T-helper 17 cell (primary cell): Measurements from ENCODE around the gene ENTREP1. TPM values are rescaled to one million over a fixed set of nuclear protein-coding genes. Genes with fewer than 3 reads are reported as not detected.

Source experiments
- ATAC-seq: fragments of 150-1000 bp; cut with Tn5 transposase; 2 replicates; pipeline ENCODE4 v1.10.0; 2021; ENCODE audit warnings: mild to moderate bottlenecking, moderate library complexity
- DNase-seq, 3 donors: peaks; one replicate each; pipeline versions ENCODE4 v3.0.0 to v3.0.0-alpha.2; 2020 to 2021
- H3K9me3 ChIP-seq: one replicate; pipeline ENCODE4 v1.7.0; 2013; ENCODE audit warnings: low read length, mild to moderate bottlenecking; ENCODE audit not compliant: control insufficient read depth, poor library complexity, severe bottlenecking
- H3K27ac Mint-ChIP-seq: one replicate; pipeline ENCODE4 v1.8.0; 2022; ENCODE audit warnings: mild to moderate bottlenecking, moderate library complexity, mixed read lengths
- H3K27me3 Mint-ChIP-seq: one replicate; pipeline ENCODE4 v1.8.0; 2022; ENCODE audit warnings: mixed read lengths
- H3K36me3 Mint-ChIP-seq: one replicate; pipeline ENCODE4 v1.8.0; 2022; ENCODE audit warnings: low read depth, mixed read lengths
- H3K4me1 Mint-ChIP-seq: one replicate; pipeline ENCODE4 v1.8.0; 2022; ENCODE audit warnings: mild to moderate bottlenecking, mixed read lengths
- H3K4me3 Mint-ChIP-seq: one replicate; pipeline ENCODE4 v1.8.0; 2022; ENCODE audit warnings: mild to moderate bottlenecking, moderate library complexity, mixed read lengths
- total RNA-seq, 4 donors: library from RNA in 2 of 4; stranded (reverse) in 2 of 4; gene quantifications; one replicate each; pipeline ENCODE4 v1.2.3 and lab custom pipeline; 2022 to 2026

Gene ENTREP1
- total RNA-seq, 2 donors from 2014 or later: 0.77 TPM; not detected in 1

DNA sequence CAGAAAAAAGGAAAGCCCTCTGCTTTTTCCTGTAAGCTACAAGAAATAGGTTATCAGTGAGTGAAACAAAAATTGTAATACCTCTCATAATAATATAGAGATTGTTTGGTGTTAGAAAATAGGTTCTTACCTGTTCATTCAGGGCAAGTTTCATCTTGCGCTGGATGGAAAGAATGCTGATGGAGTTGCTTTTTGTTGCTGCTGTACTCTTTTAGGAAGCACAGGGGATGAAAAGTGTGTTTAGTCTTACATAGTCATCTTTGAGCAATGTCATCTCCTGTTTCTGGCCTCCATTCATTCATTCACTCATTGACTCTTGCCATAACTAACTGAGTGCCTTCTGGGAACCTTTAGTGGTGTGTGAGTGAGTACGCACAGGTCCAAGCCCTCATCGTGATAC, 6.4 kb downstream of the ENTREP1 start:
- no peaks in the 10 kb centered on the region for H3K36me3 Mint-ChIP-seq
- no peak for ATAC-seq
- no peaks in the 10 kb centered on the region for H3K9me3 ChIP-seq

DNA sequence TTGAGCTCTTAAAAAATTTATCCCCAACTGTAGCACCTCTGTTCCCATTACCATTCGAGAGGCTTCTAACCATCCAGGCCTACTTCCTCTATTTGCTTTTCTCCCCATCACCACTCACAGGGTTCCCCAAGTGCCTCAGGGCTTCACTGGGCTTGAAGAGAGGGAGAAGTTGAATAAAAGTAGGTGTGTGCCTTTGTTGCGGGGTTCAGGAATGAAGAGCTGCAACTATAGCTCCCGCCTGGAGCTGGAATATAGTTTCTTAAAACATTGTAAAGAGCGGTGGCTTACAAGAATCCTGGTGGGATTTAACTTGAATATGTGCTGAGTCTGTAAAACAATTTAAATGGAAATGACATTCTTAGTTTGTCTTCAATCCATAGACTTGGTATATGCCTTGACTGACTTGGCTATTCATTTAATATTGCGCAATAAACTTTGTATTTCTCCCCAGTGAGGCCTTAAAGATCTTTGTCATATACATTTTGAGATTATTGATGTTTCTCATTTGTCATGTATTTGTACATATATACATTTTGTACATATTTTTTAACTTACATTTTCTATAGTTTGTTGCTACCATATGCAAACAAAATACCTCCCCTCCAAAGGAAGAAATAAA, 7.2 kb downstream of the ENTREP1 start:
- no peak for ATAC-seq
- H3K27ac Mint-ChIP-seq: no peak overlapping the region
- peaks cover 44% of the 10 kb centered on the region for H3K27me3 Mint-ChIP-seq
- no peaks in the 10 kb centered on the region for H3K36me3 Mint-ChIP-seq
- H3K4me3 Mint-ChIP-seq: no peak overlapping the region
- no peaks in the 10 kb centered on the region for H3K9me3 ChIP-seq
- no peak for DNase-seq
- no peaks in the 10 kb centered on the region for H3K4me1 Mint-ChIP-seq

More for the DNA sequence above, 6.4 kb downstream of the ENTREP1 start:
- DNase-seq: no peak
- Mint-ChIP-seq H3K4me1 (no peaks in the 10 kb centered on the region), H3K27ac (no peak overlapping the region), H3K4me3 (no peak overlapping the region), H3K27me3 (peaks cover 48% of the 10 kb centered on the region)

DNA sequence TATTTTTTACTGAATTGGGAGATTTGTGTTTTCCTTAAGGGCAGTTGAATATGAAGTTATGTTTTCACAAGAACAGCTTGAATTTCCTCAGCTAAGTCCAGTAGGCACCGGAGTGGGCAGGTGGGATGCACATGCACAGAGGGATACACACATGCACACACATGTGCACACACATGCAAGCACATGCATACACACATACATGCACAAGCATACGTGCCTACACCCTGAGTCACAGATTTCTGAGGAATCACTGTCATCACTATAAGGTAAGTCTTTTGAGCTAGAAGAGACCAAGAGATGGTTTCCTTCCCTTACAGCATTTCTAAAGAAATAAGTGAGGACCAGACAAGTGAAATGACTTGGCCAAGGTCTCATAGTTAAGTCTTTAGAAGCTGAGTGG, 8.7 kb downstream of the ENTREP1 start:
- ATAC-seq: no peak
- Mint-ChIP-seq H3K27me3 (peaks cover 34% of the 10 kb centered on the region), H3K4me1 (no peaks in the 10 kb centered on the region), H3K27ac (no peak overlapping the region), H3K36me3 (no peaks in the 10 kb centered on the region), H3K4me3 (no peak overlapping the region)
- no peaks in the 10 kb centered on the region for H3K9me3 ChIP-seq
- no peak for DNase-seq

DNA sequence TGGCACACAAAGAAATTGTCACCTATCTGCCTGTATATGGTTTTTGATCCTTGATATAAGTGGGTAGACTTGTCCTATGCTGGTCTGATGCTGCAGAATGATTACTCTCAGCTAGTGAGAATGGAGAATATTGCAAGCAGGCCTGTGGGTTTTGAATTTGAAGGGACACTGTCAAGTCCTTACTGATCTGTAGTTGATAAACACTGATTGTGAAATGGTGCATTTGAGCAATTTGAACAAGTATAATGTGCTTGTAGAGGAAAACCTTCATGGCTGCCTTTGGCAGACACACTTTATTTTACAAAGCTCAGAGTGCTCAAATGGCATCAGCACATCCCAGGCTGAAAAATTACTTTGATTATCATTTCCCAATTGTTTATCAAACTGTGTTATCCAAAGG, 9.3 kb downstream of the ENTREP1 start:
- no peak for DNase-seq
- H3K27ac Mint-ChIP-seq: no peak overlapping the region
- no peak for ATAC-seq

DNA sequence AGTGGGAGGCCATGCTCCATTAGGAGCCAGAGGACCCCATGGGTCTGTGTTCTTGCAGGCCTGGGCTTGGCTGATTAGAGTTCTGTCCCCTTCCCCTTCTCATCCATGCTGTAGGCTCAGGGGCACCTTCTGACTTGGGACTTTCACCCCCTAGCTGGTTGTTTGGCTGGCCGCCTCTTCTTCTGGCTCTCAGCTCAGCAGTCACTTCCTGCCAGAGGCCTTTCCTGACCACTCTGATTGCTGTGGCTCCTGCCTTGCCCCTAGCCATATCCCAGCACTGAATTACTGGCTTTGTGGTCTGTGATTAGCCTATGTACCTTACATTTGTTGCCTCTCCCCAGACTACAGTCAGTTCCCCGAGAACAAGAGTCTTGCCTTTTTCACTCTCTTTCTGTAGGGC, 14.6 kb downstream of the ENTREP1 start:
- no peak for ATAC-seq
- DNase-seq: no peak
- Mint-ChIP-seq H3K4me3 (no peak overlapping the region), H3K36me3 (no peaks in the 10 kb centered on the region), H3K27ac (no peak overlapping the region), H3K4me1 (no peaks in the 10 kb centered on the region), H3K27me3 (peaks cover 23% of the 10 kb centered on the region)
- no peaks in the 10 kb centered on the region for H3K9me3 ChIP-seq

More for the DNA sequence above, 9.3 kb downstream of the ENTREP1 start:
- Mint-ChIP-seq H3K27me3 (peaks cover 31% of the 10 kb centered on the region), H3K4me3 (no peak overlapping the region), H3K4me1 (no peaks in the 10 kb centered on the region), H3K36me3 (no peaks in the 10 kb centered on the region)
- H3K9me3 ChIP-seq: no peaks in the 10 kb centered on the region

DNA sequence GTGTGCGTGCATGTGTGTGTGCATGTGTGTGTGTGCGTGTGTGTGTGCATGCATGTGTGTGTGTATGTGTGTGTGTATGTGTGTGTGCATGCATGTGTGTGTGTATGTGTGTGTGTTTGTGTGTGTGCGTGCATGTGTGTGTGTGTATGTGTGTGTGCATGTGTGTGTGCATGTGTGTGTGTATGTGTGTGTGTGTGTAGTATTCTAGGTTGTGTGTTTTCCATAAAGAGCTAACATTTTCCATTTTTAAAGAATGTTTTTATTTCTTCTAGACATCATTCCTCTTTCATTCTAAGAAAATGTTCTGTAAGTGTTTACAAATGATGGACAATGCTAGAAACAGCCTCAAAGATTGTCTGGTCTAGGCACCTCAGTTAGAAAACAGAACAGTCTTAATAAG, 15.6 kb downstream of the ENTREP1 start:
- H3K4me1 Mint-ChIP-seq: no peaks in the 10 kb centered on the region
- no peak overlapping the region for H3K4me3 Mint-ChIP-seq
- no peak overlapping the region for H3K27ac Mint-ChIP-seq
- ATAC-seq (no peak), DNase-seq (no peak)
- H3K9me3 ChIP-seq: no peaks in the 10 kb centered on the region
- no peaks in the 10 kb centered on the region for H3K36me3 Mint-ChIP-seq
- peaks cover 15% of the 10 kb centered on the region for H3K27me3 Mint-ChIP-seq

DNA sequence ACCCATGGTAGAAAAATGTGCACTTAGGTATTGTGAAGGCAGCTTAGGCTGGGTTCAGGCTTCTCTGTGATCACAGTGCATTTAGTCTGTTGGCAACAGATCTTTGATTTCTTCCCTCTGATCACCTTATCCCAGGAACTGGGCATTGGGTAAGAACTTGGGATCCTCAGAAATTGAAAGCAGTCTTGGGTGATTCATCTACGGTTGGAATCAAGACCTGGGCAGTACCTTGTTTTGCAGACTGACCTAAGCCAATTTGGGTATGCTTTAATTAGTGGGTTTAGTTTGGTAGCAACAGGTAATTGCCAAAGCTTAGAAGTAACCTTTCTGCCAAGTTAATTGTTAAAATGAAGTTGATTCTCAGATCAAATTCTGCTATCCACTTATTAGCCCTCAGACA, 17.8 kb downstream of the ENTREP1 start:
- Mint-ChIP-seq H3K27ac (no peak overlapping the region), H3K4me3 (no peak overlapping the region), H3K27me3 (peaks cover 20% of the 10 kb centered on the region), H3K36me3 (no peaks in the 10 kb centered on the region), H3K4me1 (no peaks in the 10 kb centered on the region)
- no peak for DNase-seq
- no peak for ATAC-seq
- H3K9me3 ChIP-seq: no peaks in the 10 kb centered on the region

DNA sequence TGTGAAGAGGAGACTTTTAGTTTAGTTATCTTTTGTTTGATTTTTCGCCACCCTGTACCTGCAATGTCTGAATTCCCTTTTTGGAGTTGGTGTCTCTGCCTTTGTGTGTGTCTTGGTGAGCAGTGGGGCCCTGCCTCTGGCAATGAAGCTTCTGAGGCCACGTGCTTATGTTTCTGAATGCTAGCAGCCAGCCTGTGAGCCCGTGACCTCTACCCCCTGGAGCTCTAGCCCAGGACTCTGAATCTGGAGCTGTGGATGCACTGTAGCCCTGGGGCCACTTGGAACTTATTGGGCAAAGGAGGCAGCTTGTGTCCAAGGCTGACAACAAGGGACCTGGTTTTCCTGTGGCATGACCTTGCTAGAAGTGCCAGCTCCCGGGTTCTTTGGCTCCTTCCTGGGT, 19.4 kb downstream of the ENTREP1 start:
- no peak overlapping the region for H3K27ac Mint-ChIP-seq
- H3K36me3 Mint-ChIP-seq: peaks cover 2% of the 10 kb centered on the region
- H3K4me3 Mint-ChIP-seq: no peak overlapping the region
- no peaks in the 10 kb centered on the region for H3K9me3 ChIP-seq
- H3K27me3 Mint-ChIP-seq: peaks cover 20% of the 10 kb centered on the region
- H3K4me1 Mint-ChIP-seq: no peaks in the 10 kb centered on the region
- DNase-seq (no peak), ATAC-seq (no peak)

DNA sequence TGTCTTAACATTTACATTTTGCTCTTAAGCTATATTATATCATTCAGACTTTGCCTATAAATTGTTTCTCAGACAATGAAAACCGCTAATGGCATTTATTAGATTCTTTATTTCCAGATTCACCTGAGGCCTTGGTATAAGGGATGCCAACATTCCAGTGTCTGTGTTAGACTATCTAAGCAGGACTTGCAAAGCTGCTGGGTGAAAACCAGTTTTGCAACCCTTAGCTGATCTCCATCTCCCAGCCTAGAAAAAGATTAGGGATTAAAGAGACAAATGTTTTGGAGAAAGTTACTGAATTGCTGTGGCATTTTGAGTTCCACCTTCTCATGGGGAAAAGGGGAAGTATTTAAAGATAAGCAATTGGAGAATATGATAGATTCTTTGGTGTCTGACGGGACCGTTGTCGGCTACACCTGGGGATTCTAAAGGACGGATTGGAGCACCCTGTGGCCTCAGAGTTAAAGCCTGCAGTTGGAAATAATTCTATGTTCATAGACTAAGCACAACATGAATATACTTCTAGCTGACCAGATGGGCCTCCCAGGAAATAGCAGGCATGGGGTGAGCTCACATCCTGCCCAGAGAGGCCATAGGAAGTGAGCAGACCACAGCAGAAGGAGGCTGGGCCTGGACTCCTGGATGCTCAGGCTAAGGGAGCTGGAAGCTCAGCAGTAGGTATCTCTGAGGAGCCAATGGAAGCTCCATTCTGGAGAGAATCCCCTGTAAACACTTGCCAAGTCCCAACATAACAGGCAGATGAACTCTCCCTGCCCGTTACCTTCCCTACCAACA, 21.8 kb downstream of the ENTREP1 start:
- DNase-seq: no peak
- peaks cover 16% of the 10 kb centered on the region for H3K27me3 Mint-ChIP-seq
- ATAC-seq: no peak
- H3K9me3 ChIP-seq: no peaks in the 10 kb centered on the region
- no peaks in the 10 kb centered on the region for H3K4me1 Mint-ChIP-seq
- no peak overlapping the region for H3K4me3 Mint-ChIP-seq
- no peak overlapping the region for H3K27ac Mint-ChIP-seq
- peaks cover 2% of the 10 kb centered on the region for H3K36me3 Mint-ChIP-seq

DNA sequence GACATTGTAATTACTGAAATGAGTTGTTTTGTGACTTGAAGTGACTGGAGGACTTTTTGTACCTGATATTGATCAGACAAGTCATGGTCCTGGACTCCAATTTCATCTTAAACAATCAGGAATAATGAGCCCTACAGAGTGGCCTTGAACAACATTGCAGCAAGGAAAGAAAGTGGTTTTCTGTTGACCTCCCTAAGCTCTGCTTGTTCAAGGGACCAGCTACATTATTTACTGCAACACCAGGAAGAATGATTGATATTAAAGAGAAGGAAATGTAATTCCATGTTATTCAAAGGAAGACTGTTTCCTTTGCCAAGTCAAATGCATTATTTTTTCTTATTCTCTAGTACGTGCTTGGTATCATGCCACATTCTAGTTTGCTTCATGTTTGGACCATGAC, 22.6 kb downstream of the ENTREP1 start:
- Mint-ChIP-seq H3K27ac (no peak overlapping the region), H3K27me3 (peaks cover 16% of the 10 kb centered on the region), H3K4me3 (no peak overlapping the region), H3K36me3 (peaks cover 2% of the 10 kb centered on the region), H3K4me1 (no peaks in the 10 kb centered on the region)
- no peaks in the 10 kb centered on the region for H3K9me3 ChIP-seq
- DNase-seq (no peak), ATAC-seq (no peak)

DNA sequence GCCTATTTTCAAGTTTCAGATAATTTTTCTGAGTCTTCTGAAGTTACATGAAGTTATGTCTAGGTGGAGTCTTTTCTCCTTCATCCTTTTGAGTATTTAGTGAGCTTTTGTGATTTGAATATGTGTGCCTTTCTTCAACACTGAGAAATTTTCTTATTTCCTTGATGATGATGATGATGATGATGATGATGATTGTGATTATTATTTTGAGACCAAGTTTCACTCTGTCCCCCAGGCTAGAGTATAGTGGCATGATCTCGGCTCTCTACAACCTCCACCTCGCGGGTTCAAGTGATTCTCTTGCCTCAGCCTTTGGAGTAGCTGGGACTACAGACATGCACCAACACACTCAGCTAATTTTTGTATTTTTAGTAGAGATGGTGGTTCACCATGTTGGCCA, 26.2 kb downstream of the ENTREP1 start:
- peaks cover 18% of the 10 kb centered on the region for H3K27me3 Mint-ChIP-seq
- peaks cover 2% of the 10 kb centered on the region for H3K36me3 Mint-ChIP-seq
- no peak overlapping the region for H3K27ac Mint-ChIP-seq
- DNase-seq: no peak
- H3K4me3 Mint-ChIP-seq: no peak overlapping the region
- no peaks in the 10 kb centered on the region for H3K4me1 Mint-ChIP-seq
- no peaks in the 10 kb centered on the region for H3K9me3 ChIP-seq
- ATAC-seq: no peak

DNA sequence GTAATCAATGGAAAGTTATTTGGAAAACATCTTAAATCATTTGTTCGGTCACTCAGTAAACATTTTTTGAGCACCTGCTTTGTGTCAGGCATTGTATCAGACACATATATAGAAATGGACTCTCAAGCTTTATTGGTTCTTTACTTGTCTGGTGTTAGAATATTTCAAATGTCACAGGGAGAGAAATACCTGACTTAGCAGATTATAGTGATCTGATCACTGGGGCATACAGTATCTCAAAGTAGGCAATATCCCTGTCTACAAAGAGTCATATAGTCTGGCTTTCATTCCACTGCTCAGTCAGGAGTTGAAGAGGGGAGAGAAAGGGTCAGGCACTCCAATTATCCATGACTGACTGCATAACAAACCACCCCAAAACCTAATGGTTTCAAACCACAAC, 30.2 kb downstream of the ENTREP1 start:
- H3K27me3 Mint-ChIP-seq: peaks cover 14% of the 10 kb centered on the region
- no peaks in the 10 kb centered on the region for H3K9me3 ChIP-seq
- ATAC-seq (no peak), DNase-seq (no peak)
- H3K36me3 Mint-ChIP-seq: no peaks in the 10 kb centered on the region
- H3K4me3 Mint-ChIP-seq: no peak overlapping the region
- H3K4me1 Mint-ChIP-seq: no peaks in the 10 kb centered on the region
- no peak overlapping the region for H3K27ac Mint-ChIP-seq

DNA sequence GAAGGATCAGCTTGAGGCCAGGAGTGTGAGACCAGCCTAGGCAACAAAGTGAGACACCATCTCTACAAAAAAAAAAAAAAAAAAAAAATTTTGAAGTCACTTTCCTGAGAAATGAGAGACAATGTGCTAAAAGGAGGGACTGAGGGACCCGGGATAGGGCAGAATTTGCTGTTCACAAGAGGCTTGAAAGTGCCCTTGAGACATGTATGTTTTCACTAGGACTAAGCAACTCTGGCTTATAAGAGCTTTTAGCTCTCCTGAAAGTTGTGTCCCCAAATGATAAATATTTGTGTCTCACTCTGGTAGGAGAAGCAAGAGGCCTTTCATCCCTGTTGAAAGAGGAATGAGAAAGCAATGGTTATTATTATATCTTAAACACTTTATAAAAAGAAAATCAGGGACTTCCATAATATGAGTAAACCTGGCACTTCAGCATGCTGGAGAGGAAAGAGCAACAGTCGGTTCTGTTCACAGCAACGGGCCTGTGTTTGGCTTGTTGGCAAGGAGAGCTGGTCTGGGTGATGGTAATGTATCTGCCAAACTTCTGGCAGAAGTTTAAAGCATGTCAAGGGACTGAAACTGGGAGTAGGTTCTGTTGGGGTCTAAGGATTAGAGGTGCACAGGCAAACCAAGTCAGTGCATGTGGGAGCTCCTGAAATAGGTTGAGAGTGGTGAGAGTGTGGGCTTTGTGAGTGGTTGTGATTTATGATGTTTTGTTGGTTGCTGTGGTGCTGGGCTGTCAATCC, 32.2 kb downstream of the ENTREP1 start:
- H3K27me3 Mint-ChIP-seq: peaks cover 21% of the 10 kb centered on the region
- ATAC-seq (no peak), DNase-seq (no peak)
- no peaks in the 10 kb centered on the region for H3K36me3 Mint-ChIP-seq
- no peak overlapping the region for H3K4me3 Mint-ChIP-seq
- H3K9me3 ChIP-seq: no peaks in the 10 kb centered on the region
- no peaks in the 10 kb centered on the region for H3K4me1 Mint-ChIP-seq
- H3K27ac Mint-ChIP-seq: no peak overlapping the region
